Mesenchymal stem cell (in vitro differentiated cells and primary cell): ENCODE results near the gene STARD10.

ENCODE experiments used
- DNase-seq: peaks from one replicate; pipeline ENCODE4 v3.0.0-alpha.2; 2013
- H2AFZ ChIP-seq: one replicate; pipeline ENCODE4 v1.6.1; 2013; ENCODE audit warnings: low read depth, mild to moderate bottlenecking, control low read depth, inconsistent platforms, low read length, moderate library complexity
- H2AK5ac ChIP-seq: 2 replicates; pipeline ENCODE4 v1.6.1; 2013; ENCODE audit warnings: low read length, moderate library complexity, mild to moderate bottlenecking, inconsistent platforms; ENCODE audit not compliant: severe bottlenecking
- H2BK120ac ChIP-seq: one replicate; pipeline ENCODE4 v1.6.1; 2013; ENCODE audit warnings: low read depth, mild to moderate bottlenecking, inconsistent platforms, low read length, moderate library complexity
- H2BK12ac ChIP-seq, 2 experiments: one replicate each; pipeline ENCODE4 v1.6.1; 2013; ENCODE audit warnings: inconsistent platforms in 2 of 2, low read length in 2 of 2, mild to moderate bottlenecking in 2 of 2, moderate library complexity in 2 of 2, control low read depth in 1 of 2
- H2BK15ac ChIP-seq: one replicate; pipeline ENCODE4 v1.6.1; 2013; ENCODE audit warnings: mild to moderate bottlenecking, low read depth, inconsistent platforms; ENCODE audit not compliant: poor library complexity, severe bottlenecking
- H2BK5ac ChIP-seq: 2 replicates; pipeline ENCODE4 v1.6.1; 2013; ENCODE audit warnings: low read depth, mild to moderate bottlenecking, low read length, control low read depth, inconsistent platforms; ENCODE audit not compliant: poor library complexity, severe bottlenecking
- H3K14ac ChIP-seq, 2 experiments: one replicate each; pipeline ENCODE4 v1.6.1; 2013; ENCODE audit warnings: inconsistent platforms in 2 of 2, low read length in 2 of 2, control low read depth in 1 of 2, mild to moderate bottlenecking in 1 of 2, moderate library complexity in 1 of 2
- H3K18ac ChIP-seq, 2 experiments: one replicate each; pipeline ENCODE4 v1.6.1; 2013; ENCODE audit warnings: inconsistent platforms in 2 of 2, low read length in 2 of 2, control low read depth in 1 of 2, low read depth in 1 of 2, mild to moderate bottlenecking in 1 of 2
- H3K23ac ChIP-seq, 2 experiments: one replicate each; pipeline ENCODE4 v1.6.1; 2013; ENCODE audit warnings: inconsistent platforms in 2 of 2, low read length in 2 of 2, mild to moderate bottlenecking in 2 of 2, moderate library complexity in 2 of 2, control low read depth in 1 of 2
- H3K27ac ChIP-seq: 2 replicates; pipeline ENCODE4 v1.5.1; 2013; ENCODE audit warnings: mild to moderate bottlenecking, moderate library complexity, low read length, control low read depth, inconsistent platforms; ENCODE audit not compliant: poor library complexity, severe bottlenecking
- H3K27me3 ChIP-seq, 2 experiments: 2 replicates each; pipeline versions ENCODE4 v1.6.1 to v1.7.0; 2013; ENCODE audit warnings: low read length in 2 of 2, mild to moderate bottlenecking in 2 of 2, moderate library complexity in 2 of 2, control low read depth in 1 of 2, inconsistent platforms in 1 of 2; ENCODE audit not compliant: control insufficient read depth in 1 of 2, insufficient read depth in 1 of 2
- H3K36me3 ChIP-seq, 2 experiments: 2 replicates each; pipeline versions ENCODE4 v1.6.1 to v1.7.0; 2013; ENCODE audit warnings: low read length in 2 of 2, control low read depth in 1 of 2, inconsistent platforms in 1 of 2, low read depth in 1 of 2, mild to moderate bottlenecking in 1 of 2; ENCODE audit not compliant: insufficient read depth in 2 of 2, control insufficient read depth in 1 of 2
- H3K4ac ChIP-seq, 2 experiments: one replicate each; pipeline ENCODE4 v1.6.1; 2013; ENCODE audit warnings: inconsistent platforms in 2 of 2, low read length in 2 of 2, mild to moderate bottlenecking in 2 of 2, moderate library complexity in 2 of 2, control low read depth in 1 of 2, low read depth in 1 of 2
- H3K4me1 ChIP-seq: 2 replicates; pipeline ENCODE4 v1.6.1; 2013; ENCODE audit warnings: low read depth, low read length, control low read depth; ENCODE audit not compliant: control insufficient read depth, insufficient read depth
- H3K4me2 ChIP-seq: 2 replicates; pipeline ENCODE4 v1.6.1; 2013; ENCODE audit warnings: low read length, mild to moderate bottlenecking, inconsistent platforms; ENCODE audit not compliant: poor library complexity, severe bottlenecking
- H3K4me3 ChIP-seq, 2 experiments: 2 replicates each; pipeline versions ENCODE4 v1.5.1 to v1.7.0; 2013; ENCODE audit warnings: low read length in 2 of 2, mild to moderate bottlenecking in 2 of 2, control low read depth in 1 of 2, low read depth in 1 of 2; ENCODE audit not compliant: insufficient read depth in 1 of 2
- H3K79me1 ChIP-seq: replicated peaks from 2 replicates; pipeline ENCODE4 v1.6.1; 2013; ENCODE audit warnings: mild to moderate bottlenecking, control low read depth, low read length, inconsistent platforms; ENCODE audit not compliant: poor library complexity, severe bottlenecking
- H3K9ac ChIP-seq: 2 replicates; pipeline ENCODE4 v1.7.0; 2013; ENCODE audit warnings: mild to moderate bottlenecking, low read length, moderate library complexity
- H3K9me3 ChIP-seq: 2 replicates; pipeline ENCODE4 v1.7.0; 2013; ENCODE audit warnings: mild to moderate bottlenecking, low read length; ENCODE audit not compliant: control insufficient read depth
- H4K8ac ChIP-seq: one replicate; pipeline ENCODE4 v1.6.1; 2013; ENCODE audit warnings: inconsistent platforms, mild to moderate bottlenecking, low read length, moderate library complexity
- H4K91ac ChIP-seq: one replicate; pipeline ENCODE4 v1.6.1; 2013; ENCODE audit warnings: mild to moderate bottlenecking, low read length, inconsistent platforms
- WGBS: methylation state at CpG from one replicate; pipeline ENCODE4 v1.1.7; 2013; ENCODE audit warnings: mixed read lengths; 5-methylcytosine and 5-hydroxymethylcytosine counted together

STARD10 gene

GRCh38 chr11:72799441-72799840, 5.6 kb upstream of the STARD10 start:
- no peaks in the 10 kb centered on the region for H3K4me1 ChIP-seq
- H4K91ac ChIP-seq, result no peak overlapping the region
- H3K79me1 ChIP-seq, result no peaks in the 10 kb centered on the region
- H3K14ac ChIP-seq, result no peak overlapping the region
- H3K9ac ChIP-seq, result no peak overlapping the region
- no peak for DNase-seq
- H4K8ac ChIP-seq, result no peak overlapping the region
- H3K4ac ChIP-seq, result no peak overlapping the region
- no peak overlapping the region for H3K4me3 ChIP-seq
- H3K27ac ChIP-seq, result no peak overlapping the region
- H2BK12ac ChIP-seq, result no peak overlapping the region
- H2BK15ac ChIP-seq, result no peak overlapping the region
- H3K9me3 ChIP-seq, result no peaks in the 10 kb centered on the region
- no peaks in the 10 kb centered on the region for H3K27me3 ChIP-seq
- no peak overlapping the region for H3K4me2 ChIP-seq
- H2AFZ ChIP-seq, result no peak overlapping the region
- no peak overlapping the region for H3K18ac ChIP-seq
- no peak overlapping the region for H2BK5ac ChIP-seq
- no peaks in the 10 kb centered on the region for H3K36me3 ChIP-seq
- 89% methylated on average over 4 of the region's 4 CpGs for WGBS
- H3K23ac ChIP-seq, result no peak overlapping the region
- no peak overlapping the region for H2AK5ac ChIP-seq
- H2BK120ac ChIP-seq, result no peak overlapping the region

DNA sequence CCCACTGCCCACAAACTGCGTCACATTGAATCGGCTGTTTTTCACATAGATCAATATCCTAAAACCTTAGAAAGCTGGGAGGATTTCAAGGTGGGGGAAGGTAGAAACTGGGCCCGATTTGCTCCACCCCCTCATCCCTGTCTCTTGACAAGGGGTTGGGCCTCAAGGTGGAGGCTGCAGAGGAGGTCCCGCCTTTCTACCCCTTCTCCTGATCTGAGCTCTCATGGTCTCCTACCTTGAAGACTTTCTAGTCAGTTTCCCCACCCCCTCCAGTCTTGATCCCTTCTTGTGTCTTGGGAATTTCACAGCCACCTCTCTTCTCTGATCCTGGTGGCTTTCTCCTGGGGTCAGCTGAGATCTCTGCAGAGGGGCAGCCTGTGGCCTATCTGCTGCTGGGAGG, 4.5 kb upstream of the STARD10 start:
- Histone ChIP-seq H2BK12ac (no peak overlapping the region), H4K91ac (no peak overlapping the region), H4K8ac (peak overlapping the region; percentile 14), H3K27ac (no peak overlapping the region), H3K23ac (no peak overlapping the region), H3K14ac (no peak overlapping the region), H3K9ac (no peak overlapping the region), H3K4me2 (no peak overlapping the region), H3K9me3 (no peaks in the 10 kb centered on the region), H2BK5ac (no peak overlapping the region), H2BK120ac (no peak overlapping the region), H3K4ac (no peak overlapping the region), H3K27me3 (no peaks in the 10 kb centered on the region), H2BK15ac (peak overlapping the region; percentile 4), H2AK5ac (peak overlapping the region; percentile 21), H2AFZ (no peak overlapping the region), H3K36me3 (no peaks in the 10 kb centered on the region), H3K4me1 (peaks cover 2% of the 10 kb centered on the region), H3K4me3 (no peak overlapping the region), H3K18ac (no peak overlapping the region), H3K79me1 (no peaks in the 10 kb centered on the region)
- no peak for DNase-seq
- 56% methylated on average over 2 of the region's 4 CpGs for WGBS

GRCh38 chr11:72793076-72793424, 797 bp downstream of the STARD10 start:
- Histone ChIP-seq H2BK12ac (peak overlapping the region; percentile 29 to 49), H3K27ac (no peak overlapping the region), H3K4me1 (peaks cover 22% of the 10 kb centered on the region), H3K9ac (peak overlapping the region; percentile 86), H3K27me3 (no peaks in the 10 kb centered on the region), H2BK120ac (no peak overlapping the region), H3K9me3 (no peaks in the 10 kb centered on the region), H4K8ac (peak overlapping the region; percentile 83), H3K4me2 (no peak overlapping the region), H3K4me3 (peak overlapping the region in 1 of 2 experiments; percentile 87), H2BK15ac (no peak overlapping the region), H4K91ac (no peak overlapping the region), H3K36me3 (no peaks in the 10 kb centered on the region), H3K4ac (peak overlapping the region in 1 of 2 experiments; percentile 32), H2AK5ac (peak overlapping the region; percentile 76), H3K14ac (no peak overlapping the region), H3K18ac (peak overlapping the region; percentile 46), H3K23ac (no peak overlapping the region), H2BK5ac (no peak overlapping the region), H2AFZ (peak overlapping the region; percentile 29), H3K79me1 (no peaks in the 10 kb centered on the region)
- 97% methylated on average over 2 of the region's 2 CpGs for WGBS
- no peak for DNase-seq

DNA sequence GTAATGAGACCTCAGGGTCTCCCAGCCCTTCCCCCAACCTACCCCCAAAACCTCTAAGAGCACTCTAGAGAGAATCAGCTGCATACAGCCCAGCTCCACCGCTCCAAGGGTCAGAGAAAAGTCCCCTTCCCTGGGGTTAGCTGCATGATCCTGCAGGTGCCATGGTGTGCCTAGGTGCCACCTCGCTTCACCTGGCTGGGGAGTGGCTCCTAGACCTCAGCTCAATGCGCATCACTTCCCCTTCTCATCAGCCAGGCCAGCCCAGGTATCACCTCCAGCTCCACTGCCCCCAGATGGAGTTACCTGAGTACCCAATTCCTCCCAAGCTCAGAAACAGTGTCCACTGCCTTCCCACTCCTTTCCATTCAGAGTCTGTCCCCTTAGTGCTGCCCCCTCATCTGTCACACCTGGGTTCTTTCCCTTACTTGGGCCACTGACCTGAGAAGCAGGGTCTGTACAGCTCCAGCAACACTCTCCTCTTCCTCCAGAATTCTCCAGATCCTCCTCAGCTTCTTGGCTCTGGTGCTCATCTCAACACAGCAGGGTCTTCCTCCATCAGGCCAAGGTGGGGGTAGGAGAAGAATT, 1.3 kb downstream of the STARD10 start:
- Histone ChIP-seq H3K27me3 (no peaks in the 10 kb centered on the region), H3K4ac (no peak overlapping the region), H3K4me2 (no peak overlapping the region), H3K36me3 (no peaks in the 10 kb centered on the region), H3K79me1 (no peaks in the 10 kb centered on the region), H3K4me3 (peak overlapping the region in 1 of 2 experiments; percentile 87), H4K91ac (peak overlapping the region; percentile 4), H2BK15ac (no peak overlapping the region), H3K18ac (peak overlapping the region in 1 of 2 experiments; percentile 46), H4K8ac (no peak overlapping the region), H3K9me3 (no peaks in the 10 kb centered on the region), H2BK120ac (no peak overlapping the region), H2AFZ (no peak overlapping the region), H3K4me1 (peaks cover 22% of the 10 kb centered on the region), H3K27ac (no peak overlapping the region), H2BK12ac (peak overlapping the region; percentile 29 to 49), H3K9ac (peak overlapping the region; percentile 86), H2AK5ac (peak overlapping the region; percentile 76), H3K14ac (no peak overlapping the region), H2BK5ac (no peak overlapping the region), H3K23ac (no peak overlapping the region)
- no peak for DNase-seq
- 96% methylated on average over 3 of the region's 3 CpGs for WGBS
